ENCODE data around the gene LDB1.

GRCh38 chr10:102064503-102064867 is 55.7 kb downstream of the LDB1 start:
- TF ChIP-seq EP300 (IDR thresholded peaks at IDR 0.05; ENCODE audit: borderline replicate concordance) (no peak), TAF1 (IDR thresholded peaks at IDR 0.05; ENCODE audit: low read depth) (no peak), RAD21 (IDR thresholded peaks at IDR 0.05; ENCODE audit: low read depth) (no peak), USF1 (IDR thresholded peaks at IDR 0.05) (no peak), YY1 (IDR thresholded peaks at IDR 0.05; ENCODE audit: low read depth) (no peak), EGR1 (IDR thresholded peaks at IDR 0.05) (no peak), CEBPB (IDR thresholded peaks at IDR 0.05) (no peak), MAX (IDR thresholded peaks at IDR 0.05) (no peak), REST (IDR thresholded peaks at IDR 0.05; ENCODE audit: low read depth) (no peak), TEAD4 (IDR thresholded peaks at IDR 0.05) (no peak)

All from Ishikawa (cell line).